Epithelial cell of esophagus (primary cell): ENCODE measurements around the gene ELP2.

Source experiments
- DNase-seq: peaks from one replicate; pipeline ENCODE4 v3.0.0; 2010; ENCODE audit warnings: low read depth
- H3K4me3 ChIP-seq: 2 replicates; pipeline ENCODE4 v1.5.1; 2011; ENCODE audit warnings: mild to moderate bottlenecking, low read length, control low read depth
- TF ChIP-seq, protein P1 (sequence below): IDR thresholded peaks from 2 replicates; pipeline ENCODE4 v1.5.1; 2011; ENCODE audit warnings: low read depth, mild to moderate bottlenecking, low read length, control low read depth, inconsistent platforms; ENCODE audit not compliant: insufficient read depth; ENCODE audit errors: missing control alignments

ELP2 gene

DNA sequence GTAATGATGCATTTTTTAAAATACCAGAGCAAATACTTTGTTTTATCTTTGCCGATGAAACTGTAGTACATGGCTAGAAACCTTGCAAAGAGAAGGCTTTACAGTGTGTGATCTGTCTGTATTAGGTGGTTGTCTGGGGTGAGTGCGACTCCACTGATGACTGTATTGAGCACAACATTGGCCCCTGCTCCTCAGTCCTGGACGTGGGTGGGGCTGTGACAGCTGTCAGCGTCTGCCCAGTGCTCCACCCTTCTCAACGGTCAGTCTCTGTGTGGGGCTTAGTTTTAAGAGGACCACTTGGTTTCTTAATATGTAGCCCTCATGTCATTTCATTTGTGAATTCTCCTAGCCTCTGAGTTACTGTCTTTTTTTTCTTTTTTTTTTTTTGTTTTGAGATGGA lies 40.2 kb downstream of the ELP2 start:
- H3K4me3 ChIP-seq: no peak overlapping the region
- DNase-seq: no peak
- TF ChIP-seq, protein P1, sequence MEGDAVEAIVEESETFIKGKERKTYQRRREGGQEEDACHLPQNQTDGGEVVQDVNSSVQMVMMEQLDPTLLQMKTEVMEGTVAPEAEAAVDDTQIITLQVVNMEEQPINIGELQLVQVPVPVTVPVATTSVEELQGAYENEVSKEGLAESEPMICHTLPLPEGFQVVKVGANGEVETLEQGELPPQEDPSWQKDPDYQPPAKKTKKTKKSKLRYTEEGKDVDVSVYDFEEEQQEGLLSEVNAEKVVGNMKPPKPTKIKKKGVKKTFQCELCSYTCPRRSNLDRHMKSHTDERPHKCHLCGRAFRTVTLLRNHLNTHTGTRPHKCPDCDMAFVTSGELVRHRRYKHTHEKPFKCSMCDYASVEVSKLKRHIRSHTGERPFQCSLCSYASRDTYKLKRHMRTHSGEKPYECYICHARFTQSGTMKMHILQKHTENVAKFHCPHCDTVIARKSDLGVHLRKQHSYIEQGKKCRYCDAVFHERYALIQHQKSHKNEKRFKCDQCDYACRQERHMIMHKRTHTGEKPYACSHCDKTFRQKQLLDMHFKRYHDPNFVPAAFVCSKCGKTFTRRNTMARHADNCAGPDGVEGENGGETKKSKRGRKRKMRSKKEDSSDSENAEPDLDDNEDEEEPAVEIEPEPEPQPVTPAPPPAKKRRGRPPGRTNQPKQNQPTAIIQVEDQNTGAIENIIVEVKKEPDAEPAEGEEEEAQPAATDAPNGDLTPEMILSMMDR: no peak

DNA sequence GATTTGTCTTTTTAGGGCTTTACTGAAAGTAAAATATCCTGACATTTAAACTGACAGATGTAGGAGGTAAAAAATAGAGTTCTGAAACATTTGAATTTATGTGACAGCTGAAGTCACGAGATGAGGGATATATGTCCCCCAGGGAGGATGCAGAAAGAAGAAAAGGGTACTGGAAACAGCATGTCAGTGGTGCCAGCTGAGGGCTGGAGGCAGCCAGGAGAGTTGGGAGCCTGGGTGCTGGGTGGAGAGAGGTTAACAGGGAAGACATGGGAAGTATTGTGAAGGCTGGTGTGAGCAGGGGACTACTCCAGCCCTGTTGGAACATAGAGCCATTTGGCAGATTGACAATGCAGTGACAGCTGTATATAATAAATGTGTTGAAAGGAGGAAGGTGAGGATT lies 45.8 kb downstream of the ELP2 start:
- no peak for DNase-seq
- no peak overlapping the region for H3K4me3 ChIP-seq
- TF ChIP-seq, protein P1: no peak

DNA sequence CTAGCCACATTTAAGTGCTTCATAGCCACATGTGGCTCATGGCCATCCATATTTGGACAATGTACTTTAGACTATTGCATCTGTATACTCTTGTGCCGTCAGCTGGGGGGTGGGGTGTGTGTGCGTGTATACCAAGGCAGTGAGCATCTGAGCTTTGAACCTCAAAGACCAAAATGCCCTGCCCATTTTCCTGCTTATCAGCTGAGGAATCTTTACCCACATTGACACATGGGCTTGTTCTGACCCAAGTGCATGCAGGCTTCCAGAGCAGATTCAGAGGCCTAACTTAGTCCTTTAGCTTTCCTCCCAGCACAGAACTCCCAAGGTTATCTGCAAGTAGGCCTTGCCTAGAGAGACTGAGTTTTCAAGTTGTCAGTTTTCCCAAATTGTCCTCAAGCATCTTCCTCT lies 46.5 kb downstream of the ELP2 start:
- TF ChIP-seq, protein P1: no peak
- DNase-seq: no peak
- H3K4me3 ChIP-seq: no peak overlapping the region

DNA sequence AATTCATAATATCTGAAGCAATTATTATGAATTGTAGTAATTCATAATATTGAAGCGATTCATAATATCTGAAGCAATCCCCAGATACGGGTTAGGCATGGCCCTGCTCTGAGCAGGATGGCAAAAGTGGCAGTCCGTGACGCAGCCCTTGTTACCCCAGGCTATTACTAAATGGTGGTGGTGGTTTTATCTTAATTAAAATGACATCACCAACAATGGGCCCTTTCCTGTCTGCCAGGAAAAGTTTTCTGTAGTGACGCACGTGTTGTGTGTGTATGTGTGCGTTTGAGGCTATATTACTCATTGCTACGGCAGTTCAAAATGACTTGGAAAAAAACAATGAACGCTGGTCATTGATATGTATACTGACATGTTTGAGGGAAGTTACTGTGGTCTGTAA lies 47.0 kb downstream of the ELP2 start:
- peak; percentile 89 for DNase-seq
- no peak overlapping the region for H3K4me3 ChIP-seq
- TF ChIP-seq, protein P1: no peak

DNA sequence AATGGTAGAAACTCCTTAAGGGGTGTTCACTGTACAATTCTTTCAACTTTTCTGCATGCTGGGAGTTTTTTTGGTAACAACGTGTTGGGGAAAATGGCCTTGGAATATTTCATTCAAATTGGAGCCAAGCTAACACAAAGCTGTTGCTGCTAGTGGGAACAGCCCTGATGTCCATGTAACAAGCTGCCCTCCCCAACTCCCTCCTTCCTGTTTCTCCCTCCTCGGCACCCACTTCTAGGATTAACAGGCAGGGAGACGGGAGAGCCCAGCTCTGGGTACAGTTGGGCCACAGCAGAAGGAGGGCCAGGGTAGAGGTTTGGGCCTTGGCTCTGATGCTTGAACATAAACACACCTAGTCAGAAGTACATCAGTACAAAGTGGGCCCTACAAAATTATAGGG lies 48.2 kb downstream of the ELP2 start:
- TF ChIP-seq, protein P1: no peak
- DNase-seq: no peak
- no peak overlapping the region for H3K4me3 ChIP-seq

DNA sequence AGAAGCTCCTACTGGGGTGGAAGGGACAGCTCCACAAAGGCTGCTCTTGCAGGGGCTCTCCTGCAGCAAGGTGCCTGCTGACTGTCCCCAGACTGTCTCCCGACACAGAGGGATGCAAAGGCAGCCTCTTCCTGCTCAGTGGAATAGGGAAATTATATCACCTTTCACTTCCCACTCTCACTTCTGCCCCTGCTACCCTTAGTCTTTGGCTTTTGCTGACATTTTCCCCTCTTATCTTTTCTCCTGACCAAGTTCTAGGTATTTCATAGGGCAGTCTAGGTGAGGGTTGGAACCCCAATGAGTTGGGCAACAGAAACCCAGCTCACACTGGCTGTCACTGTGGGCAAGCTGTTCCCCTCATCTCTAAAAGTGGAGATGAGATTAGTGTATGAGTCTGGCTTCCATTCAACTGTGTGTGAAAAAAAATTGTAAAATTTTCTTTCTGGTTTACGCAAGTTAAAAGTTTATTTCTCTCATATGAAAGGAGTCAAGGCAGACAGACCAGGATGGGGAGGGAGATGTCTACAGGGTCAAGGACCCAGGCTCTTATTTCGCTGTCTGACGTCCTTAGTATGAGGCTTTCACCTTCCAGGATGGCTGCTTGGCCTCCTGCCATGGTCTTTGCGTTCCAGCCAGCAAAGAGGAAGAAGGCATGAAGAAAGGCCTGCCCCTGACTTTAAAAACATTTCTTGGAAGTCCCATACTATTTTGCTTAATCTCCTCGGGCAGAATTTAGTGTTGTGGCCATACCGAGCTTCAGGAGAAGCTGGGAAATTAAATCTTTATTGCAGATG lies 50.1 kb downstream of the ELP2 start:
- TF ChIP-seq, protein P1: no peak
- no peak overlapping the region for H3K4me3 ChIP-seq
- DNase-seq: no peak

DNA sequence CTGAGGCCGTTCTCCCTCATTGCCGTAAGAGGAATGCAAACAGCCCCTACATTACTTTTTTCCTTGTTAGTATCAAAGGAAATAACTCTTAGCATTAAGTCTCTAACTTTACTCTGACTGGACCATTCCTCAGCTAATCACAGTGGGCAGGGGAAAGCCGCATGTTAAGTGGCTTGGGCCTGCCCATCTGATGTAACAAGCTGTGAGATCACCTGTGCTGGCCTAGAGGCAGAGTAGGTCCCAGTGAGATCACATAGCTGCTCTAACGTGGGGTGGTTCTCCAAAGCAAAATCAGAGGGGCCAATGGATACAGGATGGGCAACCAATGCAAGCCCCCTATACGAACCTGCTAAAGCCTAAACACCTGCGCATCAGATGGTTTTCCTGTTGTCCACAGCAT lies 51.7 kb downstream of the ELP2 start:
- peak; percentile 21 for DNase-seq
- TF ChIP-seq, protein P1: no peak
- no peak overlapping the region for H3K4me3 ChIP-seq
